ENCODE measurements around the gene IFNA10. TPM values are rescaled to one million over a fixed set of nuclear protein-coding genes. Genes with fewer than 3 reads are reported as not detected.
A peak's percentile ranks its signal among the peaks of the same experiment; 100 is the strongest.
"Not testable (repeated sequence)": the region's sequence is repeated elsewhere in the genome, so short reads cannot be mapped to it uniquely, and the experiment has no call there.

The IFNA10 gene
- total RNA-seq = not detected

DNA sequence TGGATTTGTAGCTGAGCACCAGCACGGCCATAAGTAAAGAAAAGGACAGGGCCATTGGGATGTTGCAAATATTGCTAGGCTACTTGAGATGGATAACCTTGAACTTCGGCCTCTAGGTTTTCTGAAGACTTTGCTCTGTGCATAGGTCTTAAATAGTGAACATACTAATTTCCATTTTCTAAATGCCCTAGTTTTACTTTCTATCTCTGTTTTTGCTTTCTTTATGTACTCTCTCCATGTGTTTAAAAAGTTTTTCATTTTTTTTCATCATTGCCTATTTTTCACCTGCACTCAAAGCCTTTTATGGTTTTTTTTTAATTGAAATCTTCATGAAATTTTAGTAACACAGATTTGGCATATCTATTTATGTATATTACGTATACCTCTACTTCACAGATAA, at the start of gene IFNA10:
TSS of gene IFNA10 (minus strand) at position 101 of the 400 bp plus-strand sequence. CDS start at position 55, 46 bp downstream.
- H3K4me3 Mint-ChIP-seq, POLR2A ChIA-PET: not testable (repeated sequence)

DNA sequence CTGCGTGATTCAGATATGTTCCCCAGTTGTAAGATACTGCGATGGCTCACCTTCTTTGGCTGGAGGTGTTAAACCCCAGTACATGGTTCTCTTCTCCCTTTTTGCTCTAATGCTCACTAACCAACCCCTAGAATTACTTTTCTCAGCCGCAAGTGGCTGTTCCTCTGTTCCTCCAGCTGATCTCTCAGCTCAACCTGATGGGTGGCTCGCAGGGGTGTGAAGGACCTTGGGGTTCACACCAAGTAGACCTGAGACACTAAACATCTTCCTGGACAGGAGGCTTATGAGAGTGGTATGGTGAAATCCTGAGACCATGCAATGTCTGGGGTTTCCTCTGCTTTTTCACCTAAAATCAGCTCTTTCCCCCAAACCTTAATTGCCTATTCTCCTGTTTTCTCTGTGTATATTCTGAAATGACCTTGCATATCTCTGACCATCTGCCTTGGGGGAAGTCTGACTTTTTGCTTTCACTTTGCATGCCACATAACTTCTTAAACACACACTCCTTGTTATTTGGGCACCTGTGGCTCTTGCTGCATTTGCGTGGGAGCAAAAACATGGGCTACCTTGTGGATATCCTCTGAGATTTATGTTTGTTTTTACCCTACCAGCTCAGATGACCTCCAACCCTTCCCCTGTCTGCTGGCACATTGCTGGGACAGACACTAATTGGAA, 48.7 kb upstream of the IFNA10 start:
- ChIA-PET POLR2A (no interaction called here), CTCF (interaction anchor here (0.8 to 1.9 kb wide), 2 partner anchors 9 to 20 kb away, joined by 4 to 11 read pairs; no protein-coding TSS in a partner anchor)
- H3K27me3 Mint-ChIP-seq (ENCODE audit: low read depth) = peaks cover 37% of the 10 kb centered on the region
- H3K4me1 Mint-ChIP-seq (ENCODE audit: low read depth) = peaks cover 4% of the 10 kb centered on the region
- DNase-seq (no peak), ATAC-seq (no peak)
- no peak overlapping the region for H3K27ac Mint-ChIP-seq
- no peaks in the 10 kb centered on the region for H3K36me3 Mint-ChIP-seq (ENCODE audit: low read depth)
- no peaks in the 10 kb centered on the region for H3K9me3 Mint-ChIP-seq (ENCODE audit: insufficient read depth)
- no peak overlapping the region for H3K4me3 Mint-ChIP-seq

More for the DNA sequence above, at the start of gene IFNA10:
- H3K27ac Mint-ChIP-seq; H3K36me3 Mint-ChIP-seq (ENCODE audit: low read depth); H3K4me1 Mint-ChIP-seq (ENCODE audit: low read depth); H3K9me3 Mint-ChIP-seq (ENCODE audit: insufficient read depth); ATAC-seq; DNase-seq: not testable (repeated sequence)
- CTCF ChIA-PET = interaction anchor here (1.2 kb wide), 1 partner anchor 12 kb away, joined by 5 read pairs; no protein-coding TSS in a partner anchor
- peaks cover 17% of the 10 kb centered on the region for H3K27me3 Mint-ChIP-seq (ENCODE audit: low read depth)

DNA sequence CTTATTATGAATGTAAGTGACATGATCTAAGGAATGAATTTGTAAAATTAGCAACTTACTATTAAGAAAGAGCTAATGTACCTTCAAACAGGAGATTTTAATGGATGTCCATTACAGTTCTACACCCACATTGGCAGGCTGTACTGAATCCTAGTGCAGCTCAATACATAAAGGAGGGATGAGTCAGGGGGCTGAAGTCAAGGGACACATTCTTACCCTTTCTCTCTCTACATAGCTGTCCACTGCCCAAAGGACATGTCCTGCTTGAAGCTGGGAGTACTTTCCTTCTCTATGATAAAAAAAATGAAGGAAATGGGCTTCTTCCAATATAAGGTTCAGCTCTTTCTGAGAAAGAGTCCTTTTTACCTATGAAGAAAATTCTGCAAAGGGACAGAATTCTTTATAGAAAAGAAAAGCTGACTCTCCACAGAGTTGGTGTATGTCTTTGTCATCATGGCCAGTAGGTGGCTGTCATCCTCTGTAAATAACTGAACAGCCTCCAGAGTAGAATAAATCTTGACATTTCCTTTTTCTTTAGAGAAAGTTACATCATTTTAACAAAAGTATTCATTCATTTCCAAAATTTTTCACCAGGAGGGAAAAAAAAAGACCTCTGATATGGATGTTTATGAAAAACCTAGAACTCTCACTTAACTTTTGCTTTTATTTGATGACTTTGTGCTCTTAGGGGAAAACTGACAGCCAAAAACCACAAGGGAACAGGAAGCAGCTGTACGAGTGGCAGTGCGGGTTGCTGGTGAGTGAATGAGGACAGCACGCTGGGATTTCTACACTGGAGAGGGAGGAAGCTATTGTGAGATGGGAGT, 46.0 kb upstream of the IFNA10 start:
- DNase-seq (peak; percentile 35), ATAC-seq (peak; percentile 84)
- Mint-ChIP-seq H3K27ac (no peak overlapping the region), H3K9me3 (ENCODE audit: insufficient read depth) (no peaks in the 10 kb centered on the region), H3K36me3 (ENCODE audit: low read depth) (no peaks in the 10 kb centered on the region), H3K4me3 (no peak overlapping the region), H3K27me3 (ENCODE audit: low read depth) (peaks cover 43% of the 10 kb centered on the region), H3K4me1 (ENCODE audit: low read depth) (peaks cover 4% of the 10 kb centered on the region)
- POLR2A ChIA-PET = no interaction called here
- CTCF ChIA-PET = interaction anchor here (0.8 to 4.3 kb wide), 22 partner anchors 10 to 538 kb away, joined by 3 to 24 read pairs (median 5); partner anchors contain the start of gene IFNA14

DNA sequence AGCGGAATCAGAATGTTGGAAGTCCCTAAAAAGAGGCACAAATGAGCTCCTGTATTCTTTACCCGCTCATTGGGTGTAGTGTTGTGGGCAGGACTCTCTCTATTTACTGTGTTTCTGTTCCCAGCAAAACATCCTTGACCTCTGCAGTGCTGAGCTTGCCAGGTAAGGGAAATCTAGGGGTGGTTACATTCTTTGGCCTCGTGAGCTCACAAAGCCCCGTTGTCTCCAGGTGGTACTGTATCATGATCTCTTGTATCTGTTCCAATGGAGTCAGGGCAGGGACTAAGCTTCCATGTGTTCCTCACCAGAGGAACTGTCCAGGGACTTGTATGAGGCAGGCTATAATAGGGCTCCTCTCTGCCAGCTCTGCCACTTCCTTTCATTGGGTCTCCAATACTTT, 44.7 kb upstream of the IFNA10 start:
- H3K27ac Mint-ChIP-seq = no peak overlapping the region
- ChIA-PET CTCF (interaction anchor here (0.5 to 4.3 kb wide), 10 partner anchors 9 to 144 kb away, joined by 3 to 24 read pairs (median 6); no protein-coding TSS in a partner anchor), POLR2A (no interaction called here)
- no peak for DNase-seq
- no peaks in the 10 kb centered on the region for H3K9me3 Mint-ChIP-seq (ENCODE audit: insufficient read depth)
- H3K4me3 Mint-ChIP-seq = no peak overlapping the region
- peaks cover 33% of the 10 kb centered on the region for H3K27me3 Mint-ChIP-seq (ENCODE audit: low read depth)
- peaks cover 4% of the 10 kb centered on the region for H3K4me1 Mint-ChIP-seq (ENCODE audit: low read depth)
- H3K36me3 Mint-ChIP-seq (ENCODE audit: low read depth) = no peaks in the 10 kb centered on the region
- no peak for ATAC-seq

DNA sequence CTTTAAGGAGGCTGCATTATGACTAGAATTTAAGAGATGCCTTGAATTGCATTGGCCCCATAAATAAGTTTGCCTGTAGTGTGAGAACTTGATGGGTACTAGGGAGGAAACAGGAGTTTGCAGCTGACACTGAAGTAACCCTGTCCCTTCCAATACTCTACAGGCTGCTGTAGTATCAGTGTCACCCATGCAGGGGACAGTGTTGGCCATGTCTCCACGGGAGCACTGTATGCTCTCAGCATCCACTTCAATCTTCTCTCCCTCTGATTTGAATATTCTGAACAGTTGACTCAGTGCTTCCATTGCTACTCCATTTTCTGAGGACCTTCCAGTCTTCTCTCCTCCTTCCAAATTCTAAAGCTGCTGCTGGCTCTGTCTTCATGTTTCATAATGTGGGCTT, 44.2 kb upstream of the IFNA10 start:
- H3K4me1 Mint-ChIP-seq (ENCODE audit: low read depth) = peaks cover 4% of the 10 kb centered on the region
- DNase-seq (no peak), ATAC-seq (no peak)
- no peak overlapping the region for H3K27ac Mint-ChIP-seq
- H3K9me3 Mint-ChIP-seq (ENCODE audit: insufficient read depth) = no peaks in the 10 kb centered on the region
- no peak overlapping the region for H3K4me3 Mint-ChIP-seq
- H3K27me3 Mint-ChIP-seq (ENCODE audit: low read depth) = peaks cover 30% of the 10 kb centered on the region
- POLR2A ChIA-PET = no interaction called here
- CTCF ChIA-PET = interaction anchor here (0.8 to 4.3 kb wide), 8 partner anchors 10 to 144 kb away, joined by 3 to 24 read pairs (median 10); no protein-coding TSS in a partner anchor
- no peaks in the 10 kb centered on the region for H3K36me3 Mint-ChIP-seq (ENCODE audit: low read depth)

DNA sequence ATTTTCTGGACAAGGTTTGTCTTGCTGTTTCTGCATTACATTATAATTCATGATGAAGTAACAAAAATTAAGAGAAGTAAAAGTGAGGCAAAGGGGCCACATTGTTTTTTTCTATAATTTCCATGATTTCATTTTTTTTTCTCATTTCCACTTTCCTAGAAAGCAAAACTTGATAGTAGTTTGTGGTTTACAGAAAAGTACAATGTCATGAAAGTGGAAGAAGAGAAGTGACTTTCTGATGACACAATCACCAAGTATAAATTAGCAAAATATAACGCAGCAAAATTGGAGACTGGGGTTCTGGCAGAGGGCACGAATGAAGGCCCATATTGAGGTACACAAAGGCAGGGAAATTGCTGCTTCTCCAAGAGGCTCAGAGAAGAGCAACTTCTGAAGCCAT, 37.9 kb upstream of the IFNA10 start:
- Mint-ChIP-seq H3K4me3 (no peak overlapping the region), H3K9me3 (ENCODE audit: insufficient read depth) (no peaks in the 10 kb centered on the region), H3K36me3 (ENCODE audit: low read depth) (no peaks in the 10 kb centered on the region), H3K27me3 (ENCODE audit: low read depth) (peaks cover 25% of the 10 kb centered on the region), H3K27ac (no peak overlapping the region), H3K4me1 (ENCODE audit: low read depth) (peaks cover 7% of the 10 kb centered on the region)
- POLR2A ChIA-PET = no interaction called here
- DNase-seq (no peak), ATAC-seq (no peak)
- CTCF ChIA-PET = no interaction called here

DNA sequence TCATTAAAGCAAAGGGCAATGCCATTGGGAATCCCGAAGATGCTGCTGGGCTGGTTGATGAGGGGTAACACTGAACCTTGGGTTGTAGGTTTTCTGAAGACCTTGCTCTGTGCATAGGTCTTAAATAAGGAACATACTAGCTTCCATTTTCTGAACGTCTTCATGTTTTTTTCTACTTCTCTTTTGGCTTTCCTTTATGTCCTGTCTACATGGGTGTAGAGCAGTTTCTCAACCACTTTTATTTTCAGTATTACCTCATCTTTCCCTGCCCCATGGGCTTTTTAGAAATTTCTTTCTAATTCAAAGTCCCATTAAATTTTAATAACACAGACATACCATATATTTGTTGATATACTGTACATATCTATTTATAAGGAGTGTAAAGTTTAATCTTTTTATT, 33.0 kb upstream of the IFNA10 start, which contains the start of gene IFNA14:
TSS of gene IFNA14 (minus strand) at position 95 of the 400 bp plus-strand sequence. CDS start at position 25, 70 bp downstream.
- Mint-ChIP-seq H3K27me3 (ENCODE audit: low read depth) (peaks cover 30% of the 10 kb centered on the region), H3K4me3 (no peak within 1 kb of the TSS), H3K36me3 (ENCODE audit: low read depth) (no peaks in the 10 kb centered on the region), H3K9me3 (ENCODE audit: insufficient read depth) (no peaks in the 10 kb centered on the region), H3K4me1 (ENCODE audit: low read depth) (peaks cover 15% of the 10 kb centered on the region), H3K27ac (no peak within 1 kb of the TSS)
- ChIA-PET POLR2A (no interaction called here), CTCF (interaction anchor here (0.9 to 1.0 kb wide), 2 partner anchors 13 to 45 kb away, joined by 4 read pairs; no protein-coding TSS in a partner anchor)
- ATAC-seq (no peak), DNase-seq (no peak)

DNA sequence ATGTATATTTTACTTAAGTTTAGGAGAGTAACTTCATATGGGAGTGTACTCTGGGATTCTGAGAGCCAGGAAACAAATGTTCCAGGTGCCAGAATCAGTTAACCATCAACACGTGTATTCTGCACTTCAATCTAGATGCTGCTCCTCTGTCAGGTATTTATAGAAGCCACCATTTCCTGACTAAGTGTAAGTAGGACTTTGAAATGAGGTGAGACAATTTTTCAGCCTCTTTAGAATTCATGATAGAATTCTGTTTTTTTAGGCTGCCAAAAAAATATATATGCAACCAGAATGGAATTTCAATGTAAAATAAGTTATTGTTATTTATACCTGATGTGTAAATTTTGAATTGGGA, 29.4 kb upstream of the IFNA10 start:
- H3K4me3 Mint-ChIP-seq; H3K36me3 Mint-ChIP-seq (ENCODE audit: low read depth); H3K4me1 Mint-ChIP-seq (ENCODE audit: low read depth); ATAC-seq; H3K9me3 Mint-ChIP-seq (ENCODE audit: insufficient read depth); H3K27ac Mint-ChIP-seq; DNase-seq: not testable (repeated sequence)
- ChIA-PET CTCF (interaction anchor here (0.7 to 3.3 kb wide), 51 partner anchors 10 to 697 kb away, joined by 3 to 24 read pairs (median 4); partner anchors contain the start of gene KLHL9), POLR2A (interaction anchor here (0.6 kb wide), 1 partner anchor 33 kb away, joined by 3 read pairs; no protein-coding TSS in a partner anchor)
- H3K27me3 Mint-ChIP-seq (ENCODE audit: low read depth) = peaks cover 18% of the 10 kb centered on the region

DNA sequence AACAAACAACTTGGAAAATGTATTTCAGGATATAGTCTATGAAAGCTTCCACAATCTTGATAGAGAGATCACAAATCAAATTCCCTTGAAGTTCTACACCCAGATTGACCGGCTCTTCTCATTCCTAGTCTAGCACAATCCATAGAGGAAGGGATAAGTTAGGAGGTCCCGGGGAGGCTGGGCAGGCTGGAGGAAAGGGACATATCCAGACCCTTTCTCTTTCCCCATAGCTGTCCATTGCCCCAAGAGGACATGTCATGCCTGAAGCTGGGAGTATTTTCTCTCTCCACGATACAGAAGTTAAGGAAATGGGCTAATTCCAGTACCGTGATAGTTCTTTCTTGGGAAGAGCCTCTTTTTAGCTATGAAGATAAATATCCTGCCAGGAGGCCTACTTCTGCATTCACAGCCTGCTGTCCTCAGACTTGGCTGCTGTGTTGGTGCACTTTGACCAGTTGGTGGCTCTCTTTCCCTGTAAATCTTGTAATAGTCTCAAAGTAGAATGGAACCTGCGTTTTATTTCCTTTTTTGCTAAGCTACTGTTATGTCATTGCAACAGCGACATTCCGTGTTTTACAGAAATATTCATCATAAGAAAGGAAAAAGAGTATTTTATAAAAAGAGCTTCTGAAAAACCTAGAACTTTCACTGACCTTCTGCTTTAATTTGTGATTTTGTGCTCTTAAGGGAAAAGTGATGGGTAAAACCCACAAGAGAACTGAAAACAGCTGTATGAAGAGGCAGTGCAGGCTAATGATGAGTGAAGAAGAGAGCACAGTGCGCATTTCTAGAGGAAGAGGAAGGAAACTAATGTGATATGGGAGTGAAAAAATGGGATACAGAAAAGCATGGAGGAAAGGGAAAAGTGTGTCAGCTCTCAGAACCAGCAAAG, 28.8 kb upstream of the IFNA10 start:
- DNase-seq (peak; percentile 54), ATAC-seq (peak; percentile 82)
- H3K4me3 Mint-ChIP-seq; H3K4me1 Mint-ChIP-seq (ENCODE audit: low read depth); H3K27ac Mint-ChIP-seq; H3K36me3 Mint-ChIP-seq (ENCODE audit: low read depth); H3K9me3 Mint-ChIP-seq (ENCODE audit: insufficient read depth): not testable (repeated sequence)
- POLR2A ChIA-PET = interaction anchor here (0.6 kb wide), 1 partner anchor 32 kb away, joined by 3 read pairs; no protein-coding TSS in a partner anchor
- peaks cover 14% of the 10 kb centered on the region for H3K27me3 Mint-ChIP-seq (ENCODE audit: low read depth)
- CTCF ChIA-PET = interaction anchor here (0.6 to 3.3 kb wide), 56 partner anchors 10 to 1464 kb away, joined by 3 to 24 read pairs (median 4); partner anchors contain the start of gene KLHL9

DNA sequence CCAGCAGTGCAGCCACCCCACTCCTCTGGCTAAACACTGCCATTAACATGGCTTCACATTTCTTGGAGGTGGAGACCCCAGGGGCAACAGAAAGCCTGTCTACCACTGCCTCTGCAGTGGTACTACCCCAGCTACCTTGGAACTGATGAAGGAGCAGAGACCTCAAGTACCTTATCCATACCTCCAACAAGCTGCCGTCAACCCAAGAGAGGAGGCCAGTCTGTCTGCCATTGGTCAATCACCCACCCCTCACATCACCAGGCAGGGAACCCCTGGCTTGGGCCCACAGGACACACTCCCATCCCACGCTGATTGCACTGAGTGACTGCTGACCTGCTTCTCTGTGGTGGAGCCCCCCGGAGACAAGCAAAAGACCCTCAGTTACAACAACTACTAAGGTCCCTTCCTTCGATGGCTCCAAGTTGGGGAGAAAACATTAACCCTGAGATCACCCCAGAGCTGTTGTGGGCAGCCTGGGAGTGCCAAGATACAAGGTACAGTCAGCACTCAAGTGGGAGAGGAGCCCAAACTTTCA, 27.3 kb upstream of the IFNA10 start:
- POLR2A ChIA-PET = interaction anchor here (1.0 kb wide), 1 partner anchor 17 kb away, joined by 3 read pairs; no protein-coding TSS in a partner anchor
- no peaks in the 10 kb centered on the region for H3K9me3 Mint-ChIP-seq (ENCODE audit: insufficient read depth)
- H3K4me3 Mint-ChIP-seq = no peak overlapping the region
- H3K36me3 Mint-ChIP-seq (ENCODE audit: low read depth) = no peaks in the 10 kb centered on the region
- ATAC-seq (no peak), DNase-seq (no peak)
- no peak overlapping the region for H3K27ac Mint-ChIP-seq
- peaks cover 13% of the 10 kb centered on the region for H3K27me3 Mint-ChIP-seq (ENCODE audit: low read depth)
- CTCF ChIA-PET = interaction anchor here (1.0 to 3.3 kb wide), 5 partner anchors 18 to 222 kb away, joined by 3 to 24 read pairs (median 6); no protein-coding TSS in a partner anchor
- peaks cover 10% of the 10 kb centered on the region for H3K4me1 Mint-ChIP-seq (ENCODE audit: low read depth)

DNA sequence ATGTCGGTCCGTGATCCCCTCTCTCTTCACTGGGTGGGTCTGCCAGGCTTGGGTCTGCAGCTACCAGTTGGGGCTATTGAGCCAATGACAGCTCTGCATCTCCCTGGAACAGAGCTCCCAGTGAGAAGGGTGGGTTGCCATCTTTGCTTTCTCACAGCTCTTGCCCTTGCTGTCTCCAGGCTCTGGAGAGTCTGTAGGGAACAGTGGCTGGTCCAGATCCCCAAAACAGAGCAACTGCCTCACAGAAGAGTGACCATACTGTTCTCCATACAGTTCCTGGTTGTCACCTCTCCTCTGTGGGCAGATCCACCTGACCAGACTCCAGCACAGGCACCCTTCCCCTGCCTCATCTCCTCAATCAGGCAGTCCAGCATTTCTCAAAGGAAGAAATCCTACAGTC, 26.3 kb upstream of the IFNA10 start:
- Mint-ChIP-seq H3K27ac (no peak overlapping the region), H3K4me1 (ENCODE audit: low read depth) (peaks cover 10% of the 10 kb centered on the region), H3K27me3 (ENCODE audit: low read depth) (peaks cover 9% of the 10 kb centered on the region), H3K36me3 (ENCODE audit: low read depth) (no peaks in the 10 kb centered on the region), H3K9me3 (ENCODE audit: insufficient read depth) (no peaks in the 10 kb centered on the region), H3K4me3 (no peak overlapping the region)
- ChIA-PET CTCF (interaction anchor here (1.5 to 3.3 kb wide), 2 partner anchors 19 to 38 kb away, joined by 5 to 24 read pairs; no protein-coding TSS in a partner anchor), POLR2A (interaction anchor here (0.7 kb wide), 1 partner anchor 534 kb away, joined by 3 read pairs; no protein-coding TSS in a partner anchor)
- DNase-seq (no peak), ATAC-seq (no peak)
